ENCODE results near the gene SPATA9.

The SPATA9 gene, protein sequence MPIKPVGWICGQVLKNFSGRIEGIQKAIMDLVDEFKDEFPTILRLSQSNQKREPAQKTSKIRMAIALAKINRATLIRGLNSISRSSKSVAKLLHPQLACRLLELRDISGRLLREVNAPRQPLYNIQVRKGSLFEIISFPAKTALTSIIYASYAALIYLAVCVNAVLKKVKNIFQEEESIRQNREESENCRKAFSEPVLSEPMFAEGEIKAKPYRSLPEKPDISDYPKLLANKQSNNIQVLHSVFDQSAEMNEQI

DNA sequence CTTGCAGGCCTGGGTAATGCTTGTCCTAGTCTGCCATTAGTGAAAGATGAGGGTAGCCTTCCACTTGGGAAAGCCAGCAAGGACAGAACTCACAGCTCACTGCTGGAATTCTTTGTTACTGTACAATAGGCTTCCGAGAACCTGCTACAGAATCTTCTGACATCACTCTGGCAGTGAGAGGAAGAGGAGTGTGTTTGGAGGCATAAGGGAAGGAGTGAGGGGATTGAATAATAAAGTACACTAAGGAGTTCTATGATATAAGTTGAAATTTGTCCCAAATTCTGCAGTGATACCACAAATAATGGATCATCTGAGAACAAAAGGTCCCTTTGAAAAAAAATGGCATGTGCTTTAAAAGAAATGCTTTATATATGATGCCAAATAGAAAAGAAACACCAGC is at the start of gene SPATA9:
SPATA9 (minus strand) TSS at position 101 of the 400 bp plus-strand sequence. CDS start 137 bp downstream, outside the sequence.
- DNase-seq = no peak

- no peak for DNase-seq
Measured at GRCh38 chr5:95731571-95732554, 49.1 kb upstream of the SPATA9 start.

DNA sequence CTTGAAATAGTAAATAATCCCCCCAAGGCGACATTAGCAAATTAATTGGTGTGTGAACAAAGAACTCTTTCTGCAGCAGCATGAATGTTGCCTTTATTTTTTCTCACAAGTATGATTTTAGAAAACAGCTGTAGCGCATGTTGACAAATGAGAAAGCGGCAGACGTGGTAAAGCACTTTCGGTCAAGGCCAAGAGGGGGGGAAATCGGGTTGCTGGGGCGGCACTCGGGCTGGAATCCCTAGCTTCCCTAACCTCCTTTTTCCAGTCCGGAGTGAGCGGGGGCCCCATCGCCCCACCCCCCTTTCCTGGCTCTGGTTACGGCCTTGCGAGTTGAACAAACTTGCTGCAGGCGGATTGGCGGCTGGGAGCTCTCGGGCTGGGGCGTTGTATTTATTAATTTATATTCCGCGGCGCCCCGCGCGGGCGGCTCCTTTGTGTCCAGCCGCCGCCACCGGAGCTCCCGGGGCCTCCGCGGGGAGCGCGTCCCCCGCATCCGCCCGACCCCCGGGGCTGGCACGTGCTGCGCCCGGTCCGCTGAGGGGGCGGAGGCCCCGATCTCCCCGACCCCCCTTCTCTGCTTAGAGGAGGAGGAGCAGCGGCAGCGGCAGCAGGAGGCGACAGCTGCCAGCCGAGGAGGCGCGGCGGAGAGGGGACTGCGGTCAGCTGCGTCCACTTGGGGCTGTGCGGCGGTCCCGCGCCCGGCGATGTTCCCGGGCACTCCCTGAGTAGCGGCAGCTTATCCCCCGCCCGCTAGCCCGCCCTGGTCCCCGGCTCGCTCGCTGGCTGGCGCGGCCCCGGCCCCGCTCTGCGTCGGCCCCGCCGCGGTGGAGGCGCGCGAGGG is 48.2 kb upstream of the SPATA9 start, which contains the start of gene RHOBTB3:
RHOBTB3 (plus strand) TSS at position 607 of the 841 bp plus-strand sequence. CDS start 347 bp downstream, outside the sequence.
- peak; percentile 51 to 61 for DNase-seq

GRCh38 chr5:95730011-95730700 is 47.4 kb upstream of the SPATA9 start:
- no peak for DNase-seq

GRCh38 chr5:95729115-95730010 is 46.6 kb upstream of the SPATA9 start:
- DNase-seq = no peak

- DNase-seq = no peak
Measured at GRCh38 chr5:95728494-95729114, 45.8 kb upstream of the SPATA9 start.

GRCh38 chr5:95727764-95728191 is 45.0 kb upstream of the SPATA9 start:
- no peak for DNase-seq

- no peak for DNase-seq
Measured at GRCh38 chr5:95726811-95727763, 44.3 kb upstream of the SPATA9 start.

- no peak for DNase-seq
Measured at GRCh38 chr5:95725937-95726810, 43.4 kb upstream of the SPATA9 start.

GRCh38 chr5:95725071-95725820 is 42.5 kb upstream of the SPATA9 start:
- no peak for DNase-seq

GRCh38 chr5:95723632-95724369 is 41.0 kb upstream of the SPATA9 start:
- no peak for DNase-seq

GRCh38 chr5:95721582-95722295 is 38.9 kb upstream of the SPATA9 start:
- no peak for DNase-seq

GRCh38 chr5:95720094-95720786 is 37.4 kb upstream of the SPATA9 start:
- no peak for DNase-seq

DNA sequence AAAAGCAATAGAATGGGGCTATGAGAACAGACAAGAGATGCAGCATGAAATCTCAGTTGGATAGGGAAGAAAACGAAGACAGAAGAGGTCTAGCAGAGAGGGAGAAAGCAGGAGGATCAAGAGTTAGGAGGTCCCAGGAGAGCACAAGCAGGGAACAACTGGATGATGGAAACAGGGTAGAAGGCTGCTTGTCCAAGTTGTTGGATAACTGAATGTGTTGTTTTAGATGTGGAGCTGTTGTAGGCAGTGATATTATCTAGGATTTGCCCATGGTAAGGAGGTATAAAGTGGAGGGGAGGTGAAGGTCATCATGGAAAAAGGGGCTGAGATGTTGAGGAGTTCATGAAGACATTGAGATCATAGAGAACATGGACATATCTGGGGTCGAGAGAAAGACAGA is 35.9 kb upstream of the SPATA9 start:
- no peak for DNase-seq

- peak; percentile 56 to 63 for DNase-seq
Measured at GRCh38 chr5:95718203-95718602, 35.4 kb upstream of the SPATA9 start.

Data from inflammatory macrophage treated with lipopolysaccharide for 1 hour (primary cell).